HPDE6-E6E7 (cell line): Measurements from ENCODE around the gene SREBF1.

Experiments
- DNase-seq: peaks from one replicate; pipeline ENCODE4 v3.0.0; 2011; ENCODE audit warnings: missing footprints; ENCODE audit errors: extremely low spot score

SREBF1 gene

DNA sequence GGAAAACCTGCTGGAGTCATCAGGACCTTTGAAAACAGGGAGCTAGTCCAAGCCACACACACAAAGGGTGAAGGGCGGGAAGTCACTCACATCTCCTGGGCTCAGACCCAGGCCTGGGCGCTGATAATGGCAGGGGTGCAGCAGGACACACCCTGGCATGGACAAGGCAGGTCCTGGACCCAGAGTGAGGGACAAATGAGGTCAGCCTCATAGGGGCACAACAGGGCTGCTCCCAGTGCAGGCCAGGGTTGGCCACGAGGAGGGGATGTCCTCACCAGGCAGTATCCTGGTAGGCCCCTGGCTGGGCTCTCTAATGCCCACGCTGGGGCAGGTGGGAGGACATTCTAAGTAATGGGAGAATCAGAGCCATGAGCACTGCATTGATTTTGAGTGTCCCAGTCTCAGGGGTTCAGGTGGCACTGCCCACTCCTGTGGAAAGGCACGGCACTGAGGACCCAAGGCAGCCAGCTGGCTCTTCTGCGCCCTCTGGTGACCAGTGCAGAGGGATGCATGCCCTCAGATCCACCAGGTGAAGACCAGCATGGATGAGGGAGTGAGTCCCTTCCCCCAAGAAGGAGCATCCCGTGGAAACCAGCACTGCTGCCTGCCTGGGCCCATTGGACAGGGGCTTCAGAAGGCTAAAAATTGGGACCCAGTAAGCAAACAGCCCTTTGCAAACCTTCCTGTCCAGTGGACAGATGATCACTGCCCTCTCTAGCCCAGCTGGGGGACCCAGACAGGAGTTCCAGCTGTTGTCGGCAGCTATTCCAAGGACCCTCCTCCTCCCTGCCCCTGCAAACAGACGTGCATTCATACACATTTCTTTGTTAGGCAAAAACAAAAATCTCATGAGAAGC lies 23.4 kb upstream of the SREBF1 start:
- DNase-seq: peak; percentile 77

DNA sequence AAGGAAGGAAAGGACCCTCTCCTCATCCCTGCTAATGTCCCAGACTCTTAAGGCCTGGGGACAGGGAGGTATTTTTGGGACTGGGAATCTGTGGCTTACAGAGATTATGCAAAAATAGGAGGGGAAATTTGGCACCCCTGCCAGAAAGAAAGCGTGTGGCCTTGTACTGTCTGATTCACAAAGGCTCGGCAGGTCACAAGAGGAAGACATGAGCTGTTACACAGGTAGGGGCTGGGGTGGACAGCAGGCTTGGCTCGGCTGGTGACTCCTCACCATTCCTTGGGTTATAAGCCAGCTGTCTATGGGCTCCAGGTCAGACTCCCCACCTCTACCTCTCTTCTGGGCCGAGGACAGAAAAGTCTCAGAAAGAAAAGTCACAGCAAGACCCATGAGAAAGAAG lies 20.7 kb upstream of the SREBF1 start:
- DNase-seq: no peak

DNA sequence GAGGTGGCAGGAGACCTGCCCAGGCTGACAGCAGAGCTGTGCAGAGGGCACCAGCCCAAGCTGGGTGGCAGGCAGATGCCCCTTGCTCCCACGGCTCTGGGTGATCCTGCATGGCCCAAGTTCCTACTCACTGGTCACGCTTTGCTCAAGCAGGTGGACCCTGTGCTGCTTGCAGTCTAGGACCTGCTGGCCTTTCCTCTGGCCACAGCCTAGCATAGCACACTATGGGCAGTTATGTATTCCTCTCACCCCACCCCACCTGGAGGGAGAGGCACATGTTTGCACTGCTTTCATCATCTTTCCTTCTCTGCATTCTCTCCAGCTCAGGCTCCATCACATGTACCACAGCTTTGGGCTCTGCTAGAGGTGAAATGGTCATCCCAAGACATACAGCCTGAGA lies 19.6 kb upstream of the SREBF1 start:
- DNase-seq: no peak

DNA sequence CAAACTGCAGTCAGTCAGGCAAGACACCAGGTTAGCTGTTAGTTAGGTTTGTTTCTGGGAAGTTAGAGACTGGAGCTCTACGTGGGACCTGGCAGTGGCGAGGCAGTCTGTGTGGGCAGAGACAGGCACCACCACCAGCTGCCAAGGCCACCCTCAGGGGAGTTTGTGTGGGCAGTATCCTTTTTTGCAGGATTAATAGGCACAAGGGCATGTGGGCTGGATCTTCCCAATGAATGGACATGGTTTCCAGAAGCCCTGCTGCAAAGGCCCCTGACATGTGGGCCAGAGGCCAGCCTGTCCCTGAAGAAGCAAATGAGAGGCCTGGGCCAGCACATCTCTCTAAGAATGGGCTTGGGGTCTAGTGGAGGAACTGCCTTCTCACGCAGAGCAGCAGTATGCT lies 19.2 kb upstream of the SREBF1 start:
- DNase-seq: no peak

DNA sequence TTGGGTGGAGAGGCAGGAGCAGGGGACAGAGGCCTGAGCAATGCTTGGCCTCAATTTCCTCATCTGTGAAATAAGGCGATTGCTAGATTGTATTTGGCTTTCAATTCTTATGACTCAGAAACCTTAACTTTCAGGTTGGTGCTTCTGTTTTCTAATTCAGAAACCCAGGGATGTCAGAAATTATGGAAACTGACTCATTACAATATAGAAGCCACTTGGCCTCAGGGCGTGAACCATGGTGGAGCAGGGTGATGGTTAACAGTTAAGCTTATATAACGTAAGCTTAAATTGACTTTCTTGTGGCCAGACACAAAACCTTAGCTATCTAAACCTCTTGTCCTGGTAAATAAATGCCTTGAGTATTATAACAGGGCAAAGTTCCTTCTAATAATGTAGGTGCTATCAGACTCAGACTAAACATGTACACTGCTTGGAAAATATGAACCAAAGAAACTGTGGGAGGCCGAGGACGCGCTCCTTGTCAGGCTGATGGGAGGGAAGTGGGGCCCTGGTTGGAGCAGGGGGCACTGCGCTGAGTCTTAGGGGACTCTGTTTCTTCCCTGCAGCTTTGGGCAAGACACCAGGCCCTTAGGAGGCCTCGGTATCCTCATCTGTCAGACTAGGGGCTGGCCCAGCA lies 17.1 kb upstream of the SREBF1 start:
- DNase-seq: no peak

DNA sequence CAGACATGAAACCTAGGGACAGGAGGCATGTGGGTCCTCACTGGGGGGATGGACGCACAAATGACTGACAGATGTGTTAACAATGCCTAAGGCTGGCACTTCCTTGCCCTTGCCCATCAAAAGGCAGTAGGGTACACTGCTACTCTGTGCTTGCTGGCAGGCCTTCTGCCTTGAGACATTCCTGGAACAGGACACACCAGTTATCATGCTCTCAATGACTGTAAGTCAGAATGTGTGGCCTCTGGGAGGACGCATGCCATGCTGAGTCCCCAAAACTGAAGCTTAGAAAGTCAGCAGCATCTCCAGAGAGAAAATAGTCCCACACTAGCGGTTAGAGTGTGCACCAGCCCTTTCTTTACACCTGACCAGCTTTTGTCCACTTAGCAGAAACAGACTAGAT lies 16.1 kb upstream of the SREBF1 start:
- no peak for DNase-seq

DNA sequence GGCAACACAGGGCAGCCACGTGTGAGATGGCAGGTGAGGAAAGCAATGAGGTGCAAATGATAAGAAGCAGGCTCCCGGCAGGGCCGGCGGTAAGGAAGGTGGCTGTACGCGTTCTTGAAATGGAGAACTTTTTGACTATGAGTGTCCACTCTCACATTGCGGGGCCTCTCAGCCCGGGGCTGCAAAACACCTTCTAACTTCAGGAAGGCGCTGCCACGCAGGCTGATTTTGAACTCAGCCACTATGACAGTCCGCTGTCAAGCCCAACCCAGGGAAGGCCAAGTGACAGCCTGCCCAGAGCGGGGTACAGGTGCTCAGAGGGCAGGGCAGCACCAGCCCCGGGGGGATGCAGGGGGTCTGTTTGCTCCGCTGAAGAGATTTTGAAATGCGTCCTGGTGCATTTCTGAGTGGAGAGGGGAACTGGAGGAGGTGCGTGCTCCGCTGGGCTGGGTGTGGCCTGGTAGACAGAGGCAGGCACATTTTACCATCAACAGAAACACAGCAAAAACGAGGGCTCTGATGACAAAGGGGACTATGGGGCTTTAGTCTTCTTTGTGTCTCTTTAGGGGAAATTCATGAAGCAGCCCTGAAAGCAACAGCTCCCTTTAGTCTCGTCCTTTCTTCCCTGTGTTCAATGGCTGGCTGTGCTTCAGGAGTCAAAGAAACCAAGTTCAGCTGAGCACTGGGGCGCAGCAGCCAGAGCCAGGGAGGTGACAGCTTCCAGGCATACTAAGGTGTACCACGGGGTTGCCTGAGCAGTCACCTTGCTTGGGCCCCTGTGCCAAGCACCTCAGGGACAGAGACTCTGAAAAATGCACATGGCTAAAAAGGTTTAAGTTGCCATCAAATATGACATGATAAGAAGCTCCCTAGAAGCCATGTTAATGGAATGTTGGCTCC lies 14.6 kb upstream of the SREBF1 start:
- no peak for DNase-seq

DNA sequence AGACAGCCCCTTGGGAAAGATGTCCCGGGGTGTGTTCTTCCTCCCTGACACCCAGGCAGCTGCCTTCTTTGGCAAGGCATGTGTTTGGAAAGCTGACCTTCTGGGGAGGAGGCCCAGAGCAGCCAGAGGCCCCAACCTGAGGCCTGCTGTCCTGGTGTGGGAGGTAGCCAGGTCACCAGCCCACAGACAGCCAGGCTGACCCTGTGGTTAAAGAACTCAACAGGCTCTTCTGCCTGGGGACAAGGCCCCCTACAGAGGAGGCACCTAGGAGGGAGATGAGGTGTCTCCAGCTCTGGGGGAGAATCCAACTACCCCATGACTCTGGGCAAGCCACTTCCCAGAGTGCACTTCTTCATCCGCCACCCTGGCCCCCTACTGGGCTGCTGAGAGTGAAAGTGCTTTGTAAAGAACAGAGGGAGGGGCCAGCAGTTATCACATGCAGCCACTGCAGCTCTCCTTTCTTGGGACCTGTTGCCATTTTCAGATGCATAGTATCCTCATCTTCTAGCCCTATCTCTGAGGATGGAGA lies 13.1 kb upstream of the SREBF1 start:
- DNase-seq: no peak

DNA sequence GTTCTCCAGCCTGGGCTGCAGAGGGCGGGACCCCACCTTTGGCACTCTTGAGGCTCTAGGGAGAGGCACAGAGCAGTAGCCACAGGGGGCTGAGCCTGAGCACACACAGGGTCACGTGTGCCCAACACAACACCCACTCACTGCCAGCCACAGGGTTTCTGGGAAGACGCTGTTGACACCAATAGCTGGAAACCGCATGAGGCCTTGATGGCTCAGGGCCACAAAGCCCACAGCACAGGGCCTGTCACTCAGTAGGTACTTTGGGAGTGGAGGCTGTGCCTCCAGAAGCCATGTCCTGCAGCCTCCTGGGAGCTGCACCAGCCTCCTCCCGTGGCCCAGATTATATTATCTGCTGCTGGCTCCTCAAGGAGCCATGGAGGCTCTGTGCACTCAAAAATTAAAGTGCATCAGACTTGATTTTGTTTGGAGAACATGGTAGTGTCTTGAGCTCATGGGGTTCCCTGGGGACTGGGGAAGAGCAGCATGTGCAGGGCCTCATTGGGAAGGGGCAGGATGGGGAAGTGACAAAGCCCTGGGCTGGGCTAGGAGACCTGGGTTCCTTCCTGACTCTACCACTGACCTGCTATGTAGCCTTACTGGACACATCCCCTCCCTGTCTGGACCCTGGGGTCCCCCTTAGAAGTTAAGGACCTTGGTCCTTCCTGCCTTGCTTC lies 12.5 kb upstream of the SREBF1 start:
- no peak for DNase-seq

DNA sequence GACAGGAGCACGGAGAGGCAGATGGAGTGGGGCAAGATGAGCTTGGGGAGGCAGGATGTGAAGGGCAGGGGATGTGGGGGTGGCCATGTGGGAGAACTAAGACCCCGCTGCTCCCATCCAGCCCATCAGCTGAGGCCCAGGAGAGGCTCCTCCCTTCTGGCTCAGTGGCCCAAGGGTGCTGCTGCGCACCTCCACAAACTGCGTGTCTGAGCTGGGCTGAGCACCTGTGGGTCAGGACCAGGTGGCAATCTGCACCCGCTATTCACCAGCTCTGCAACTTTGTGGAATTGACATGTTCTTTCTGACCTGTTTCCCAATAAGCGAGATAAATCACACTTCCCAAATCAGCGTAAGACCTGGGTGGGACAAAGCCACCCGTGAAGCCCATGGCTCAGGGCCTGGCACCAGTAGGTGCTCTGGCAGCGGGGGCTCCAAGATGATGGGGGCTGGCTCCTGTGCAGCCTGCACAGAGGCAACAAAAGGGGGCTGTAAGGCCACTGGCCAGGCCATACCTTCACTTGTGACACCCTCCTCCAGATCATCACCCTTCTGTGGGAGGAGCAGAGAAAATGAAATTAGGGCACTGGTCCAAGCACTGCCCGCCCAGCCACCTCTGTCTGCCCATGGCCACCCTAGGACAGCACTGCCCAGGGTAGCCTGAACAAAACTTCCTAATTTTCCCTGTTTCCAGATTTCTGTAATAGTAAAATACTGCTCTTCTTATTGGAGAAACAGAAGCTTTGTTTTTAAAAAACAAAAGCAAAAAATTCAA lies 11.7 kb upstream of the SREBF1 start:
- DNase-seq: no peak

DNA sequence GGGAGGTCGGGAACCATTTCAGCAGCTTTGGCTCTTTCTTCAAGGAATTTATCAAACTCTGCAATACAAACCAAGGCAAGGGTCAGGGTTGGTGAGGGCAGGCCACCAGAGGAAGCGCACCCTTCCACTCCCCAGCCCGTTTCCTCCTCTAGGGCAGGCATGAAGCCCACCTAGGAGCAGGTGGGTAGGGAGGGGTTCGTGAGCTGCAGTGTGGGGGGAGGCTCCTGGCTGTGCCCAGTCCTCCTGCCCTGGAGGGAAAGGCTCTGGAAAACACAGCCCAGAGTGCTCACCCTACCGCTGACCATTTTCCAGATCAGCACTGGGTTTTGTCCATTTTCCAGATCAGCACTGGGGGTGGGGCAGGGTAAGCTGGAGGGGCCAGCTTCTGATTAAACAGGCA lies 10.9 kb upstream of the SREBF1 start:
- no peak for DNase-seq

DNA sequence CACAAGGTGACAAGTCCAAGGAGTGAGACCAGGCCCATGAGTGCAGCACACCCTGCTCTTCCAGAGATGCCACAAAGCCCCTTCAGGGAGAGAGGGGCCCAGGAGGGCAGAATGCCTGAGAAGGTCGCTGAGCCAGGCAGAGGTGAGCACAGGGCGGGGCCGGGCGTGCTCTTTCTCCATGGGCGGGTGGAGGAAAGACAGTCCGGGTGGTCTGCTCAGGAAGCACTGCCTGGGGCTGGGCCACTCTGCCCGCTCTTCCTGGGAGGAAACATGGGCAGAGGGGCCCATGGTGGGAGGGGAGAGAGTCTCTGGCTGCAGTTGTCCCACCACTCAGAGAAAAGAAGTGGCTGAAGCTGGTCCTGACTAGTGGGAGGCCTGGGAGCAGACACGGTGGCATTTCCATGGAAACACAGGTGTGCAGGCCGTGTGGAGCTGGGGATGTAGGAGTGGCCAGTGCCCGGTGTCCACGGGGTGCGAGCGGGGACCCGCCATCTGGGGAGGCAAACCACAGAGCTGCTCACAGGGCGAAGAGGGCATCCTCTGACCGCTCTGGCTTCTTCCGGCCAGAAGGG lies 10.4 kb upstream of the SREBF1 start:
- no peak for DNase-seq

DNA sequence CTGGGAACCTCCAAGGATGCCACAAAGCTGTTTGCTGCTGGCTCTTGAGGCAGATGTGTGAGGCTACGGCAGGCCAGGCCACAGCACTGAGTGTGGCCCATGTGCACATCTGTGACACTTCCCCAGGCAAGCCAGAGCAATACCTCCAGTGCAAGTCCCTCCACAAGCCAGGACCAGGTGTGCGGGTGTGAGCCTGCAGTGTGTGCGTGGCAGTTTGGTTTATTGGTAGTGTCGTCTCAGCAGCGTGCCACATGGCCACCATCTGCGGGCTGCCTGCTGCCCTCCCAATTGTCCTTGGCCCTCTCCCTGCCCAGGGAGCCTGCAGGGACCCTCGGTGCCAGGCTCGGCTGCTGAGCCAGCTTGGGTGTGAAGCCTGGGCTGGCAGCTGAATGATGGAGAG lies 9.9 kb upstream of the SREBF1 start:
- DNase-seq: no peak

DNA sequence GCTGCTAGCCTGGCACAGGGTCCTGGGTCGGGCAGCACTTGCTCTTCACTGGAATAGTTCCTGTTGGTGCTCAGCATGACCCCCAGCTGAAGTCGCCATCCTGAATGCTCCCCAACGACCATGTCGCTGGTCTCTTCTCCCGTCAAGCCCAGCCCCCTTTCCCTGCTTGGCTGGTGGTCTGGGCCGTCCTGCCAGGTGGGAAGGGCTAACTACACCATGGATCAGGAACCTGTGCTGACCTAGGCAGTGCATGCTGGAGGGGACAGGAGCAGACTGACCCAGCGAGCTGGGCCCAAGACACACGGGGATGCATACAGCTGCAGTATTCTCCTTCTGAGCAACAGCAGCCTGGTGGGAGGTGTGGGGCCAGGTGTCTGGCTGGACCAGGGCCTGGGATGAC lies 9.2 kb upstream of the SREBF1 start:
- no peak for DNase-seq

DNA sequence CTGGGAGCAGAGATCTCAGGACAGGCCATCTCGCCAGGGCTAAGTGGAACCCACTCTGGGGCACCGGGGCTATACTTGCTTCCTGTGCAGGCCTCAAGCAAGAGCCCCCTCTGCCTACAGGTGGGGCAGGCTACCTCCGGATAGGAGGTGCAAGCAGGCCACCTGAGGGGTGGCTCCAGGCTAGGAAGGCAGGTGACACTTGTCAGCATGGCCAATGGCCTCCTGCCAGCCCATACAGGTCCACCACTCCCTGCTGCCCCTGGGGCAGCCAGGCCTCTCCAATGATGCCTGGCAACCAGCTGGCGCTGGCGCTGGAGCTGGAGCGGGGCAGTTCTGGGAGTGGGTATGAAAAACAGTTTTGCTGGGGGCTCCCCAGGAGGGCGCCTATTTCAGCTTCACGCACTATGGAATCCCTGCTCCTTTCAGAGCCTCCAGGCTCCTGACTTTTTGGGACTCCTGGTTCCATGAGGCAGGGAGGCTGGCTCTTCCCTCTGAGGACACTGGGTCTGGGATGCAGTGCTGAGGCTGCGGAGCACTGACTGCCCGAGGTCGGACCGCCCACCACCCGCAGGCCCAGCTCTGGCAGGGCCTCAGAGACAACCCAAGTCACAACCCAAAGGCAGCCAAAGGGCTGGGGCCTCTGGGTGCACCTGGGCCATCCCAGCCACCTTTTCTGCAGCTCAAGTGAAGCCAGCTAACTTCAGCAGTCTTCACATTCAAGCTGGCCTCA lies 8.4 kb upstream of the SREBF1 start:
- DNase-seq: no peak

DNA sequence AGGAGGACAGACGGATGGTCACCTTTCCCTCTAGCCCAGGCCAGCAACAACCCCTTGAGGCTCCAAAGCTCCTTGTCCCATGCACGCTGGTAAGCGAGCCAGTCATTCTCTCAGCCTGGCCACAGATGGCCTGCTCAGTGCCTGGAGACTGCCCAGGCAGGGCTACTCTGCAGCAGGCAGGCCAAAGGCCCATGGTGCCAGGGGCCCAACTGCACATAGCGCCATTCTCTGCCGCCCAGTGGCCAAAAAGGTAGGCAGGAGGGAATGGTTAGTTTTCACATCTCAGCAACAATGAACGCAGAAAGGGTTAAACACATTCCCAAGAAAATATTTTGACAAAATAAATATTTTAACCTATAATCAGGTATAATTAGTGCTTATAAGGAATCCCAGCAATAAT lies 7.7 kb upstream of the SREBF1 start:
- DNase-seq: no peak

DNA sequence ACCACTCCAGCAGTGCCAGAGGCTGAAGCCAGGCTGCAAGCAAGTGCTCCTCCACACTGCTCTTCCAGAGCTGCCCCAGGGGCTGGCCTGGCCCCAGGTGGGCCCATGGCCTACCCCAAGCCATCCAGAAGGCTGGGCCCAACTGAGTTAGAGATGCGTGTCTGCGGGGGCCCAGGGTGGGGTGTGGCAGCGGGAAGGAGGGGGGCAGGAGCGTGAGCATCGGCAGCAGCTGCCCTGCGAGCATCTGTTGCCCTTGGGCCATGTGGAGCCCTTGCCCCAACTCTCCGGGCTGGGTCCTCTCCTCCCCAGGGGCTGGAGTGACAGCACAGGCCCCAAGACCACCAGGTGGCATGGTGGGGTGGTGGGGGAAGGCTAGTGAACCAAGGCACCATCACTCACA lies 7.3 kb upstream of the SREBF1 start:
- DNase-seq: no peak

DNA sequence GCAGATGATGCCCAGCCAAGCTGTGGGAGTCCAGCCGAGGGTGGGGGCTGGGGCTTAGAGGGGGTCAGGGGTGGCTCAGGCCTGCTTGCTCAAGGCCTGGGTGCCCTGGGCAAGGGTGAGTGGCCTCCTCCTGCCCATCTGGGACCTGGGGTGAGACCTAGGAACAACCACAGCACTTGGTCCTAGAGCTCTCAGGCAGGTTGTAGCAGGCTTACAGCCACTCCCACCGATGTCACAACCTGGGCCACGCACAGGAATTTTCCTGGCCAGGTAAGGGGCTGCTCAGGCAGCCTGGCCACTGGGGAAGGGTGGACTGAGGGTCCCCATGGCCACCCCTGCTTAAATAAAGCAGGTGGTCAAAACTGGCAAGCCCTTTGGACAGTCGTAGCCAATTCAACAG lies 6.3 kb upstream of the SREBF1 start:
- DNase-seq: no peak

DNA sequence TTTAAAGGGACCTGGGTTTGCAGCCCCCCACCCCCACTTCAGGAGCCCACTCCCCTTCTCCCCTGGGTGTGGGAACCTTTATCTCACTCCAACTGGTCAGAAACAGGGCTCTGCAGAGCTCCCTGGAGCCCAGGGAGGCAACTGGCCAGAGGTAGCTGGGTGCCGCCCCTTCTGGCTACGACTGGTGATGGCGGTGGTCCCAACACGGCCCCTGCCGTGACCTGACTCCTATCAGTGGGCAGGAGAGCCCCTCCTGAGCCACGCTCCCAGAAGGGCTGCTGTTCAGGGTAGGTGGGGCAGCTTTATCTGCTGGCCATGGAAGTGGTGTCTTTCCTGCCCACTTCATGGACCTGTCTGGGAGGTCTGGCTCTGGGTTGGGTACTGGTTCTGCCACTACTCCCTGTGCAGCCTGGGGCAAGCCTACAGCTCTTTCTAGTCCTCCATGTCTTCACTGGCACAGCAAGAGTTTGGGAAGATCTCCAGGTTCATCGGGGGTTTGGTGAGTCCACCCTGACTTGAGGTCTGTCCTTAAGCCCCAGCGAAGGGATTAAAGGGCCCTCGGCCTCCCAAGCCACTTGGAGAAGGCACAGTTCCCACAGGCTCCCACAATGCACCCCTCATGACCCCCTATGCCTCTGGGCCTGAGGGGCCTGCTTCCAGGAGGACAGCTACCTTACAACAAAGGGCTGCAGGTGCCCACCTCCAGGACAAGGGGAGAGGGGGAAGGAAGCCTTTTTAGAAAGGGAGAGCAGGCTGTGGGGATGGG lies 5.5 kb upstream of the SREBF1 start:
- no peak for DNase-seq
